ENCODE data around the gene FNDC3B. TPM values are rescaled to one million over a fixed set of nuclear protein-coding genes. Genes with fewer than 3 reads are reported as not detected.
A peak's percentile ranks its signal among the peaks of the same experiment; 100 is the strongest.

FNDC3B gene
- total and polyA plus RNA-seq, 9 of the 15 experiments (the other 6 are each of a cell fraction or from before 2014, with no cell fraction given) = 7.0 to 35.8 (median 16.2) TPM

GRCh38 chr3:172024679-172025078 is 14.7 kb upstream of the FNDC3B start:
- H3K4me1 ChIP-seq (replicated peaks in 1 of 2; ENCODE audit: control insufficient read depth in 2 of 2, insufficient read depth in 2 of 2, low read length in 2 of 2) = peaks cover 0 to under 1% of the 10 kb centered on the region in 2 experiments; a peak in 1 of 5 replicates
- H3K36me3 ChIP-seq (ENCODE audit: control insufficient read depth, insufficient read depth, low read length) = no peaks in the 10 kb centered on the region
- no peak overlapping the region for H3K4me2 ChIP-seq (ENCODE audit: insufficient read depth, low read length)
- ChIA-PET CTCF (ENCODE audit: low intra/inter-chr PET ratio) (no interaction called here), POLR2A (no interaction called here)
- H3K4me3 ChIP-seq = no peak overlapping the region
- intact Hi-C loops (cut with micrococcal nuclease) (no loop called here), in situ Hi-C loops (cut with MboI) (loop anchor here (5.0 kb wide), 1 partner anchor 47 kb away; no protein-coding TSS in a partner anchor)
- H3K27ac ChIP-seq (ENCODE audit: extremely low read depth, low read depth, low read length) = no peak overlapping the region
- H3K27me3 ChIP-seq (ENCODE audit: control insufficient read depth in 2 of 2, insufficient read depth in 2 of 2, low read length in 2 of 2) = no peaks in the 10 kb centered on the region
- DNase-seq (ENCODE audit: extremely low read depth in 1 of 4, low spot score in 3 of 4) (no peak), FAIRE-seq (no peak), ATAC-seq (no peak)
- H4K20me1 ChIP-seq (replicated peaks; ENCODE audit: control insufficient read depth, insufficient read depth, low read length) = no peaks in the 10 kb centered on the region
- BruUV-seq (replicated peaks) = no TSS peak
- WGBS (ENCODE audit: insufficient coverage, low coverage, missing lambda C conversion rate) = 89% methylated on average over 3 of the region's 3 CpGs
- H3K9me3 ChIP-seq (replicated peaks; ENCODE audit: control insufficient read depth, insufficient read depth, low read depth, low read length) = no peaks in the 10 kb centered on the region
- TF ChIP-seq NFE2 (IDR thresholded peaks at IDR 0.05; ENCODE audit: low read depth) = no peak
- 0 out of 2 replicates have a peak, but pooled peaks have one; percentile 20 for TF ChIP-seq ADNP (tag; IDR thresholded peaks at IDR 0.05)
- TF ChIP-seq RBM25 (IDR thresholded peaks at IDR 0.05; ENCODE audit: low read depth, low read length, severe bottlenecking) = peak; percentile 66
- TF ChIP-seq BCOR (IDR thresholded peaks at IDR 0.05) = peak; percentile 53; the same call in 1 of the 2 replicates
- peak; percentile 93 for TF ChIP-seq ZNF121 (CRISPR knock-in tag; conservative IDR thresholded peaks at IDR 0.05)
- no peak for TF ChIP-seq SP2 (IDR thresholded peaks at IDR 0.05; ENCODE audit: extremely low read depth, low read depth, low read length, poor library complexity, severe bottlenecking)
- no peak for TF ChIP-seq ZNF668 (CRISPR knock-in tag; IDR thresholded peaks at IDR 0.05)
- H3K79me2 ChIP-seq (ENCODE audit: control insufficient read depth, insufficient read depth, low read length) = no peaks in the 10 kb centered on the region
- H2AFZ ChIP-seq (ENCODE audit: low read depth, low read length) = no peak overlapping the region
- no peak overlapping the region for H3K9ac ChIP-seq (ENCODE audit: insufficient read depth in 1 of 2, low read depth in 2 of 2, low read length in 2 of 2)
- no peaks in the 10 kb centered on the region for H3K9me1 ChIP-seq (ENCODE audit: control insufficient read depth, insufficient read depth, low read length)
